Esophagus (tissue), 2 donors: ENCODE results near the gene LEKR1. TPM values are rescaled to one million over a fixed set of nuclear protein-coding genes. Genes with fewer than 3 reads are reported as not detected.

ENCODE experiments used
- H3K27ac ChIP-seq, 2 donors: one replicate each; pipeline ENCODE4 v1.5.1; 2013; ENCODE audit warnings: low read depth in 2 of 2, mild to moderate bottlenecking in 2 of 2, inconsistent platforms in 1 of 2, low read length in 1 of 2, moderate library complexity in 1 of 2
- H3K27me3 ChIP-seq, 2 donors: one replicate each; pipeline ENCODE4 v1.6.1; 2013; ENCODE audit warnings: low read length in 2 of 2, control low read depth in 1 of 2, mild to moderate bottlenecking in 1 of 2; ENCODE audit not compliant: insufficient read depth in 2 of 2, control insufficient read depth in 1 of 2
- H3K36me3 ChIP-seq, 2 donors: one replicate each; pipeline ENCODE4 v1.6.1; 2013; ENCODE audit warnings: low read length in 1 of 2; ENCODE audit not compliant: control insufficient read depth in 2 of 2, insufficient read depth in 2 of 2
- H3K4me1 ChIP-seq, 2 donors: one replicate each; pipeline ENCODE4 v1.6.1; 2013; ENCODE audit warnings: low read length in 1 of 2; ENCODE audit not compliant: control insufficient read depth in 2 of 2, insufficient read depth in 2 of 2
- H3K4me3 ChIP-seq, 2 donors: one replicate each; pipeline ENCODE4 v1.5.1; 2013; ENCODE audit warnings: low read length in 2 of 2, mild to moderate bottlenecking in 2 of 2, low read depth in 1 of 2, moderate library complexity in 1 of 2
- H3K9me3 ChIP-seq, 2 donors: one replicate each; pipeline ENCODE4 v1.6.1; 2013; ENCODE audit warnings: mild to moderate bottlenecking in 2 of 2, low read depth in 1 of 2, low read length in 1 of 2, moderate library complexity in 1 of 2; ENCODE audit not compliant: control insufficient read depth in 2 of 2, insufficient read depth in 1 of 2
- WGBS, 2 donors: extraction: QIAGEN DNeasy Blood & Tissue Kit; methylation state at CpG; one replicate each; pipeline ENCODE4 v1.1.7; 2013; 5-methylcytosine and 5-hydroxymethylcytosine counted together
- polyA plus RNA-seq, 2 donors: library from polyadenylated mRNA; stranded (reverse); fragments of 200-250 nt; gene quantifications; one replicate each; pipeline ENCODE4 v1.2.3, GENCODE V29; 2013
- donor health status: healthy with polysubstance abuse.
- donor health status: Bipolar disorder and iron deficiency.

Gene LEKR1
- polyA plus RNA-seq, 2 donors = 0.21 to 0.33 TPM

DNA sequence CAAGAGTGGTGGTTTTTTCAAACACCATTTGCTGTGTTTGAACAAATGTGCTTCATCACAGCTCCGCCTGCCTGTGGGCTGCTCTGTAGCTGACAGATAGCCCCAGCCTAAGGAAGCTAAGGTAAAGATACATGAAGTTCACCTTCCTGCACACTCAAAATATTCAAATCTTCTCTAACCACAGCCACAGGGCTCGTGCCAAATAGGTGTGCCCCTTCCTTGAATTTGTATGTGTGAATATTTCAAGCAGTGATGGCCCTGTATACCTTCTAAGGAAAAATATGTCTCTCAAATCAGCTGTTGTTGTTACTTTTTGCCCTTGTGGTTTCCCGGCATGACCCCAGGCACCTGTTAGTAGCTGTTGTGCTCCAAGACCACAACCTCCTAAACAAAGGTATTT, 241.0 kb downstream of the LEKR1 start:
- Histone ChIP-seq H3K27ac (no peak overlapping the region), H3K27me3 (no peaks in the 10 kb centered on the region), H3K36me3 (no peaks in the 10 kb centered on the region), H3K9me3 (no peaks in the 10 kb centered on the region), H3K4me1 (no peaks in the 10 kb centered on the region), H3K4me3 (no peak overlapping the region)
- WGBS, 2 donors = 71 to 74% methylated on average over 3 of the region's 3 CpGs

DNA sequence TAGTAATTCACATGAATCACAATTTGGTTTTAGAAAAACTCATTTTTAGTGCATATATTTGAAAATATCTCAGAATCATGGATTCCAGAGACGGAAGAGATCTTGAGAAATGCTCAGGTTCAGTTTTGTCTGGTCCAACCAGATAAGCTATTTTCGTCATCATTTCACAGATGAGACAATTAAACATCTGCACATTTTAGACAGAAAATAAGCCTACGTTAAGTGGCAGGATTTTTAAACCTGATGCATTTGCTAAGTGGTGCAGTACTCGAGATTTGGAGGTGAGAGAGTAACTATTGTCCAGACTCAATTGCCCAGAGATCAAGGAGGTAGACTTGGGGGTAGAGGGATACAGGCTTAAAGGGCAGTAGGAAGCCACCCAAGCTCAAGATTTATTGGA, 243.3 kb downstream of the LEKR1 start:
- Histone ChIP-seq H3K4me1 (no peaks in the 10 kb centered on the region), H3K36me3 (no peaks in the 10 kb centered on the region), H3K27me3 (no peaks in the 10 kb centered on the region), H3K4me3 (no peak overlapping the region), H3K9me3 (no peaks in the 10 kb centered on the region), H3K27ac (no peak overlapping the region)
- WGBS, 2 donors = 89 to 94% methylated on average over 4 of the region's 4 CpGs

DNA sequence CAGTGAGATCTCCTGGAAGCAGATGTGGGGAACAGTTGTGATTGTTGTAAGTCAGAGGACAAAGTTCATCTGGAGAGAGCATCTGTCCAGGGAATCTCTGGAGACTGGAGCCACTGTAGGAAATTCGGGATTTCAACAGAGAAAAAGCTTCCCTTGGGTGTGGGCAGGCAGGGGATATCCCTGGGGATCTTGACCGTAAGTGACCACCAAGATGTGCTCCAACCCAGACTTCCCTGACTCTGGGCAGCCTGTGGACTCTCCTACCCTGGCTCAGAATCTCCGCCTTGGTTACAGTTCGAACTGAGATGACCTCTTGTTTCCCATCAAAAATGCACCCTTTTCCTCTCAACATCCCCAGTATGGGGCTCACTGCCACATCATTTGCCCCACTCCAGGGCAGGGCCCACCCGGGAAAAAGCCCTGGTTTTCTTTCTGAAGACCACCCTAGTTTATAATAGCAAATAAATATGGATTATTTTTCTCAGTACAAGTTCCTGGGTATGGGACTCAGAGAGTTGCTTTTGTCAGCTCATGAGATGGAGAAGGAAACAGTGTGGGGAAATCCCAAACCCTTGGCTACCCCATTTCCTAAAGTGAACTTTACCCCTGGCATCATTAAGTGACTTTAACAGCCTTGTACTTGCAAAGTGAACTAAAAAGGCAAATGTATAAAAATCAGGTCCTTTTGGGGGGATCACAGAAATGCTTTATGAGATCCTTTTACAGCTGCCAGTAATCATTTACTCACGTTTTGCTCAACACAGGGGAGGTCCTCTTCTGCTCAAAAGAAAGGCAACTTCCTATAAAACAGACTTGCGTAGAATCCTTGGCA, 243.9 kb downstream of the LEKR1 start:
- Histone ChIP-seq H3K9me3 (no peaks in the 10 kb centered on the region), H3K36me3 (no peaks in the 10 kb centered on the region), H3K4me3 (no peak overlapping the region), H3K27ac (no peak overlapping the region), H3K27me3 (no peaks in the 10 kb centered on the region), H3K4me1 (no peaks in the 10 kb centered on the region)
- 66 to 74% methylated on average over 7 of the region's 7 CpGs for WGBS, 2 donors

DNA sequence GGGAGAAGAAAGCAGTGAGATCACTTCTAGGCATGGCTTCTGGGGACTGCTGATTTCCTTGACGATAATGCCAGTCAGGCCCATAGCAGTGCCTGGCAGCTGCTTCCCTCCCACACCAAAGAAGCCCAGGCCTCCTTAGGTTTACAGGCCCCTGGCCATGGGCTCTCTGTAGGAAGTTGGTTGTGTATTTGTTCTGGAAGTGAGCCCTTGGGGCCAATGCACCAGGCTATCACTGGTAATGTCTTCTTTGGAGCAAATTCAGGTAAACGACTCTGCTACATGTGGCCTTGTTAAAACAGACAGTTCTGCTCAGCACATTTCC, 244.5 kb downstream of the LEKR1 start:
- no peaks in the 10 kb centered on the region for H3K36me3 ChIP-seq
- H3K27me3 ChIP-seq = no peaks in the 10 kb centered on the region
- H3K27ac ChIP-seq = no peak overlapping the region
- WGBS, 2 donors = 48 to 79% methylated on average over 2 of the region's 2 CpGs
- H3K9me3 ChIP-seq = no peaks in the 10 kb centered on the region
- no peak overlapping the region for H3K4me3 ChIP-seq
- no peaks in the 10 kb centered on the region for H3K4me1 ChIP-seq

DNA sequence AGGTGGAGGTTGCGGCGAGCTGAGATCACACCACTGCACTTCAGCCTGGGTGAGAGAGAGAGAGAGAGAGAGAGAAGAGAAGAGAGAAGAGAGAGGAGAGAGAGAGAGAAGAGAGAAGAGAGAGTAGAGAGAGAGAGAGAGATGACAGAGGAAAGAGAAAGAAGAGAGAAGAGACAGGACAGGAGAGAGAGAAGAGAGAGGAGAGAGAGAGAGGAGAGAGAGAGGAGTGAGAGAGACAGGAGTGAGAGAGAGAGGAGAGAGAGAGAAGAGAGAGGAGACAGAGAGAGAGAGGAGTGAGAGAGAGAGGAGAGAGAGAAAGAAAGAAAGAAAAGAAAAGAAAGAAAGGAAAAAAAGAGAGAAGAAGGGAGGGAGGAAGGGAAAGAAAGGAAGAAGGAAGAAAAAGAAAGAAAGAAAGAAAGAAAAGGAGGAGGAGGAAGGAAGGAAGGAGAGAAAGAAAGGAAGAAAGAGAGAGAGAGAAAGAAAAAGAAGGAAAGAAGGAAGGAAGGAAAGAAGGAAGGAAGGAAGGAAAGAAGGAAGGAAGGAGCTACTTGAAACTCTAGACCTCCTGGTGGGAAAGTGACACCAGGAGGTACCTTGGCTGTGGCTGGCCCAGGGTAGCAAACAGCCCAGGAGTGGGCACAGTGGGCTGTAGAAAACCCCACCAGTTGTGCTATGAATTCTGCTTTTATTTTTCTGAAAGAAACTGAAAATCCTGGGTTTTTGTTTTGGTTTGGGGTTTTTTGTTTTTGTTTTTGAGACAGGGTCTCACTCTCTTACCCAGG, 245.8 kb downstream of the LEKR1 start:
- Histone ChIP-seq H3K36me3 (no peaks in the 10 kb centered on the region), H3K4me1 (no peaks in the 10 kb centered on the region), H3K27ac (no peak overlapping the region), H3K27me3 (no peaks in the 10 kb centered on the region), H3K4me3 (no peak overlapping the region), H3K9me3 (no peaks in the 10 kb centered on the region)
- WGBS, 2 donors = 97 to 98% methylated on average over 2 of the region's 2 CpGs

DNA sequence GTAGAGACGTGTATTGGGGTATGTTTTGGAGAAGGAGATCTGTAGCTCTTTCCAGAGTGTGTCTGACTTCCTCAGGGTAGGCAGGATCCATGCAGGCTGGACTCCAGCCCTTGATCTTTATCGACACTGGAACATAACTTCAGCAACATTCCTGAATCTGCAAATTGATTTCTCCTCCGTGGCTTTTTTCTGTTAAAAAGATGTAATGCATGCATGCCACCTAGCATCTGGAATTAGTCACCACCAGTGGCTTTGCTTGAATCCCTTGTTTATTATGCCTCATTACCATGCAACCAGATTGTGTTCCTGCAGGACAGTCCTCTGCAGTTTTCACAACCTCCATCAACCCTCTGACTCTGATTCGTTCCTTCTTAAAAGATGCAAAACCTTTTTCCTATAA, 247.7 kb downstream of the LEKR1 start:
- no peak overlapping the region for H3K27ac ChIP-seq
- no peaks in the 10 kb centered on the region for H3K36me3 ChIP-seq
- no peaks in the 10 kb centered on the region for H3K9me3 ChIP-seq
- WGBS, 2 donors = 68 to 70% methylated on average over 4 of the region's 4 CpGs
- no peak overlapping the region for H3K4me3 ChIP-seq
- no peaks in the 10 kb centered on the region for H3K4me1 ChIP-seq
- no peaks in the 10 kb centered on the region for H3K27me3 ChIP-seq

DNA sequence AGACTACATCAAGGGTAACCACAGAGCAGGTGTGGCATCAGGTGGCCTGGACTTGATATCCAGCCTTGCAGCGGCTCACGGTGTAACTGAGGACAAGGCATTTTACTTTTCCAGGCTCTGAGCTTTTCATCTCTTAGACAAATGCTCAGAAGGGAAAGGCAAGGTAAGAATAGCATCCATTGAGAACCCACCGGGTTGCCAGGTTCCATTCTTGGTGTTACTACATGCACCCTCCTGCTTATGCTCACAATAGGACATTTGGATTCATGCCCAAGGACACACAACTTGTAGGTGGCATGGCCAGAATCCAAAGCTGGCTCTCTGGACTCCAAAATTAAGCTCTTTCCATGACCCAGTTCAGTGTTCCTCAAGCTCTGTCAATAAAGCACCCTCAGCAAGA, 248.3 kb downstream of the LEKR1 start:
- 93 to 94% methylated on average over 3 of the region's 3 CpGs for WGBS, 2 donors
- no peak overlapping the region for H3K4me3 ChIP-seq

DNA sequence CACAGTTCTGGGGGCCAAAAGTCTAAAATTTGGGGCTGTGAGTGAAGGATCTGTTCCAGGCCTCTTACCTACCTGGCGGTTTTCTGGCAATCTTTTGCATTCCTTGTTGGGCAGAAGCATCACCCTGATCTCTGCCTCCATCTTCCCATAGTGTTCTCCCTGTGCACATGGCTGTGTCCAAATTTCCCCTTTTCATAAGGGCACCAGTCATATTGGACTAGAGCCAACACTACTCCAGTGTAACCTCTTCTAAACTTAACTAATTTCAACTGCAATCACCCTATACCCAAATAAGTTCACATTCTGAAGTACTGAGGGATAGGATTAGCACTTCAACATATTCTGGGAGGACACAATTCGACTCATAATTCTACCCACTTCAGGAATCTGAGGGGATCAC, 248.8 kb downstream of the LEKR1 start:
- no peak overlapping the region for H3K4me3 ChIP-seq
- no peaks in the 10 kb centered on the region for H3K27me3 ChIP-seq
- no peak overlapping the region for H3K27ac ChIP-seq
- no peaks in the 10 kb centered on the region for H3K9me3 ChIP-seq
- WGBS, 2 donors = 88 to 90% methylated on average over 2 of the region's 2 CpGs
- H3K36me3 ChIP-seq = no peaks in the 10 kb centered on the region
- H3K4me1 ChIP-seq = no peaks in the 10 kb centered on the region

More for the DNA sequence above, 248.3 kb downstream of the LEKR1 start:
- Histone ChIP-seq H3K27me3 (no peaks in the 10 kb centered on the region), H3K36me3 (no peaks in the 10 kb centered on the region), H3K9me3 (no peaks in the 10 kb centered on the region), H3K4me1 (no peaks in the 10 kb centered on the region), H3K27ac (no peak overlapping the region)

DNA sequence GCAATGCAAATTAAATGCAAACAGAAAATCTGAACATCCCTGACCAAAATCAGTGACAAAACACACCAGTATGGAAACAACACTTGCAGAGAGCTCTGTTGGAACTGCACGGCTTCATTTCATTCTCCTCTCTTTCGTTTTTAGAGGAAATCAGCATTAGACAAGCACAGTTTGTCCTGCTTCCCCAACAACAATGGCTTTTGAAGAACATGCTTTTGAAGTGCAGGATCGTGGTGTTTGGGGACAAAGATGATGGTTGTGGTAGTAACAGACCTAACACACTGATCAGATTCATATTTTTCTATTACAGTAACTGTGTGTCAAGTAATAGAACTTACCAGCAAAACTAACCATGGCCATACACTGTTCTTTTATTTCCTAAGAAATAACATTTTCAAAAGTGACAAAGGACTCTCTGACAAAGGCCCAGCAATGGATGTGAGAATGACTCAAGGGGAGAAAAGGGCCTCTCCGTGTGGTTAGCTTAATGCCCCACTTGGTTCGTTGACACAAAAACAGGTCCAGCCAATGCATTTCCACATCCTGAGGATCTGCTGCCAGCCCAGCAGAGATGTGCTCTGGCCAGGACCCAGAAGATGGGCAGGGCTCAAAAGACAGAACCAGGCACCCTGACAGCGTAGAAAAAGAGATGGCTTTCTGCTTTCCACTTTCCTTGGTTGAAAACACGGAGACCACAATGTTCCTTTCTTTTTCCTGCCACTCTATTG, 249.7 kb downstream of the LEKR1 start:
- no peak overlapping the region for H3K27ac ChIP-seq
- no peaks in the 10 kb centered on the region for H3K4me1 ChIP-seq
- H3K9me3 ChIP-seq = no peaks in the 10 kb centered on the region
- H3K27me3 ChIP-seq = no peaks in the 10 kb centered on the region
- no peaks in the 10 kb centered on the region for H3K36me3 ChIP-seq
- no peak overlapping the region for H3K4me3 ChIP-seq
- WGBS, 2 donors = 52 to 57% methylated on average over 7 of the region's 7 CpGs
